Stimulated activated naive CD8-positive, alpha-beta T cell treated with anti-CD3 and anti-CD28 coated beads, Interleukin-15, Interleukin-2, amounts not matched to agents 100 U/mL and 50 U/mL, for 24 hours (primary cell): Measurements from ENCODE around the gene IRF7.
"Not testable (repeated sequence)": the region's sequence is repeated elsewhere in the genome, so short reads cannot be mapped to it uniquely, and the experiment has no call there.

Source experiments
- ATAC-seq: fragments of 150-1000 bp; cut with Tn5 transposase; one replicate; pipeline ENCODE4 v1.10.0; 2021
- DNase-seq: peaks from one replicate; pipeline ENCODE4 v3.0.0; 2021

IRF7 gene

DNA sequence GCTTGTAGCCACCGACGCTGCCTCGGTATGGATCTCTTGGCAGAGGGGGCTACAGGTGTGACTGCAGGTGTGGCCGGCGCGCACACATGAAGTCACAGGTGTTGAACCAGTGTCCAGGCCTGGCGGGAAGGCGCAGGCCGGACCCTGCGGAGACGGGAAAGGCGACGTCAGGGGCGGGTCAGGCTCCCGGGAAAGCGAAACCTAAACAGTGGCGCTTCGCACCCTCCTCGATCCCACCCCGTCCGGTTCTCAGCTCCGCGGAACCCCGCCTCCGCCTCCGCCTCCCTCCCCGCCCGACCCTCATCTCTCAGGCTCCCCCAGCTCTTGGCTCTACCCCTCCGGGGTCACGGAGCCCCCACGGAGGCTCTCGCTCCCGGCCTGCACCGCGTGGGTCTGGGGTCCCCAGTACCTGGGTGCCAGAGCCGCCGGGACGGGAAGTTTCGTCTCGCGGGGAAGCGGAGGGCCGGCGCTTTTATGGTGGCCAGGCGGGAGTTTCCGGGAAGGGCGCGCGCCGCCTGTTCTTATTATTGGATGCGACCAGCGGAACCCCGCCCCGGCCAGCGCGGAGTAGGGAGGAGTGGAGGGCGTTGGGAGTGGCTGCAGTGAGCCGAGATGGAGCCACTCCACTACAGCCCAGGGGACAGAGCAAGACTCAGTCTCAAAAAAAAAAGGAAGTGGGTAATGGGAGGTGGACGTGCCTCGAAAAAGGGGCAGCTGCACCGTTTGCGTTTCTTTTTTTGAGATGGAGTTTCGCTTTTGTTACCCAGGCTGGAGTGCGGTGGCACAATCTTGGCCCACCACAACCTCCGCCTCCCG is at the start of gene IRF7:
TSS of gene IRF7 (minus strand) at position 447 of the 816 bp plus-strand sequence. CDS start 586 bp downstream, outside the sequence.
- peak; percentile 89 for DNase-seq
- ATAC-seq: peak; percentile 84

DNA sequence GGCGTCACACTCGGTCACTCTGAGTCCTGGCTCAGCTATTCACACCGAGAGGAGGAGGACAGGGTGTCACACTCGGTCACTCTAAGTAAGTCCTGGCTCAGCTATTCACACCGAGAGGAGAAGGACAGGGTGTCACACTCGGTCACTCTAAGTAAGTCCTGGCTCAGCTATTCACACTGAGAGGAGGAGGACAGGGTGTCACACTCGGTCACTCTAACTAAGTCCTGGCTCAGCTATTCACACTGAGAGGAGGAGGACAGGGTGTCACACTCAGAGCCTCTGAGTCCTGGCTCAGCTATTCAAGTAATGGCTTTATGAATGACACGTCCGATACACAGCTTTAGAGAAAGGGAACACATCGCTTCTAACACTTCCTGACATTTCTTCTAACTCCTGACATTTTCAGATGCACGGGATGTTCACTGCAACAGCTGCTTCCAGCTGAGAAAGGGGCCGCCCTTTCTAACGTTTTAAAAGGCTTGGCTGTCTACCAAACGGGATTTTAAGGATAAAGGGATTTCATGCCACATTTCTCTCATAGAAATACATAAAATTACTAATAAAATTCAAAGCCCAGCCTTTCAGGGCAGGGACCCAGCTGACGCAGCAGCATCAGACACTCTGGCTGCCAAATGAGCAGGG is 49.4 kb upstream of the IRF7 start:
- DNase-seq: no peak
- no peak for ATAC-seq

DNA sequence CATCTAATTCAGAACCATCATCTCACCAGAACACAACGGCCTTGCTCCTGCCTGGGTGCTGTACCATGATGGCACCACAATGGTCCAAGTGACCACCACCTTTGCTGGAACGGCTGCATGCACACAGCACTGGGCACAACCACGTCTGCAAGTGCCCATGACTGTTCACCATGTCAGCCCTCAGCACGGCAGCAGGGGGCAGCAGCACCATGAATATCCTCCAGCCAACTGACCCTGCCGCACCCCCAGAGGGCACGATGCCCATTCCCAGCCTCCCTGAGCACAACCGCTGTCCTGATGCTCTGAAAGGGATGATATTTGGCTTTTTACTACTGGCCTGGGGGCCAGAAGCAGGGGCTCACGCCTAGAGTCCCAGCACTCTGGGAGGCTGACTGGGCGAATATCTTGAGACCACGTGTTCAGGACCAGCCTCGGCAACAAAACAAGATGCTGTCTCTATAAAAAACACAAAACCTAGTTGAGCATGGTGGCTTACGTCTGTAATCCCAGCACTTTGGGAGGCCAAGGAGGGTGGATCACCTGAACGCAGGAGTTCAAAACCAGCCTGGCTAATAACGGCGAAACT is 47.0 kb upstream of the IRF7 start:
- DNase-seq (peak; percentile 54), ATAC-seq (peak; percentile 63)

DNA sequence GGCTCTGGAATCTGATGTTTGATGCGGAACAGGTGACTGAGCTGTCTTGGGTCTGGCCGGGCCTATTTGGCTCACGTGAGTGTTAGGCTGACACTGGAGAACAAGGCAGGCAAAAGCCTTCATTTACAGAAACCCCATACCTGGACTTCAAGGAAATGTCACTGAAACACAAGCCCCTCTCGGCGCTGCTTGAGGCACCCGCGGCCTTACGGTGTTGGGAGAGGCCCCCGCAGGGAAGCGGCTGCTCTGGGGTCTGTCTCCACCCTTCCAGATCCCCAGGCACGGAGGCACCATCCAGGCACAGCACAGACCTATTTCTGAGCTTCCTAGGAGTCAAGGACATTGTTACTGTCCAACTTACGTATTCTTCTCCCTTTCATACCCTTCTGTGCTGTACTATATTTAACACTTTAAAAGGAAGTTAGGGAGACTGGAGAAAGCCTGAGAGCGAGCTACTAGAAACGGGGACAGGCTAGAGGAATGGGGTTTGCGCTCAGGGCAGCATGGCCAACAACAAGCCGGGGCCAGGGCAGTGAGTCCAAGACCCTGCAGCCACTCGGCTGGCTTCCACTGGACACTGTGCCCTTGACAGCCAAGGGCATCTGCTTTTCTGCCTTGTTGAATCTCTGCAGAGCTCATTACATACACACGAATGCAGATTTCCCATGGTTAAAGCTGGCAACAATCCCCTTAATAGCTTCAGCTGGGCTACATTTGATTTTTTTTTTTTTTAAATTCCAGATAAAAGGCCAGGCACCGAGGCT is 45.1 kb upstream of the IRF7 start:
- no peak for DNase-seq
- no peak for ATAC-seq

DNA sequence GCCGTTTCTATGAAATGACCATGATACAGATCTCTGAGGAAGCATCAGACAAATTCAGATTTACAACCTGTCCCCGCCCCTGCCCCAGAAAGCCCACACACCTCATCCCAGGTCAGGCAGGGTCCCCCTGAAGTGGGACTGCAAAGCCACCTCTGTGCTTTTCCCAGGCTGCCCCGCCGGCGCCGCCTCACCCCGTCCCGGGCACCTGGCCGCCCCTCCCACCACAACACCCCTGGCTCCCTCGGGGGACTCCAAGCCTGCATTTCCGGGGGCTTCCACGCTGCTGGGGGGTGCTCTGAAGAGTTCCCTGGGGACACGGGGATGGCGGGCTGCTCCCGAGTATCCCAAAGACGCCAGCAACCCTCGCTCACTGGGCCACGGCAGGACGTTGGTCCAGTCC is 44.5 kb upstream of the IRF7 start:
- ATAC-seq (no peak), DNase-seq (no peak)

DNA sequence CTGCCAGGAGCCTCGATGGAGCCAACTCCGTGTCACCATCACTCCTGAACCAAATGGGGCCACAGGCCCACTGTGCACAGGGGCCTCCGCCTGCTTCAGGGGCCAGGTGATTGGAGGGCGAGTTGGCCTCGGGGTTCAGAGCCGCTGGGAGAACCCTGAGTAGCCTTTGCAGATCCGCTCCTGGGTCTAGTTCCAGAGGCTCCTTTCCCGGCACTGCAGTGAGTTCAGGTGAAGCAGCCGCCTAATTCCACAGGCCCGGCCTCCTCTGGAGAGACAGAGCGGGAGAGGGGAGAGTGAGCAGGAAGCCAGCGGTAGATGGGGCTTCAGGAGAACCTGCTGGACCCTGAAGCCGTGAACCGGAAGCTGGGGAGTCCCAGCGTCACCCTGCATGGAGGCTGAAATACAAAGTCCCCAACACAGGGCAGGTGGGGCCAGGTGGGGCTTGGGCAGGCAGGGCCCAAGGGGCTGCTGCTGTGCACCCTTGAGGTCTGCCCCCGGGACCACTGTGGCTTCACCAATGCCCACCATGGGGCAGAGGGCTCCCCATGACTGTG is 43.9 kb upstream of the IRF7 start:
- no peak for ATAC-seq
- DNase-seq: no peak

- DNase-seq (no peak), ATAC-seq (no peak)
Measured at GRCh38 chr11:657691-658126, 42.0 kb upstream of the IRF7 start.

DNA sequence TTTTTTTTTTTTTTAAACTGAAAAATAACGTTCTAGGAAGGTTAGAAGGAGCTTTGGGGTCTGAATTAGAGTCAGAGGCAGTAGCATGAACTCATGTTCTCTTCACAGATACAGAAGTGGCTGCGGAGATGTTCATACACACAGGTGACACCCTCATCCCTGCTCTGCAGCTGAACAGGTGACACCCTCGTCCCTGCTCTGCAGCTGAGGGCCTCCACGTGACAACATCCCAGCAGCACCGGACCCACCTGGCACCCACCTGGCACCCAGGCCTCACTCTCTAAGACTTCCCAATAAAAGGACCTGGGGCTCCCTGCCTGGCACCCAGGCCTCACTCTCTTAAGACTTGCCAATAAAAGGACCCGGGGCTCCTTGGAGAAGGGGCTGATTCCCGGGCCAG is 41.1 kb upstream of the IRF7 start:
- ATAC-seq (no peak), DNase-seq (no peak)

- DNase-seq (no peak), ATAC-seq (no peak)
Measured at GRCh38 chr11:656426-656825, 40.7 kb upstream of the IRF7 start.

DNA sequence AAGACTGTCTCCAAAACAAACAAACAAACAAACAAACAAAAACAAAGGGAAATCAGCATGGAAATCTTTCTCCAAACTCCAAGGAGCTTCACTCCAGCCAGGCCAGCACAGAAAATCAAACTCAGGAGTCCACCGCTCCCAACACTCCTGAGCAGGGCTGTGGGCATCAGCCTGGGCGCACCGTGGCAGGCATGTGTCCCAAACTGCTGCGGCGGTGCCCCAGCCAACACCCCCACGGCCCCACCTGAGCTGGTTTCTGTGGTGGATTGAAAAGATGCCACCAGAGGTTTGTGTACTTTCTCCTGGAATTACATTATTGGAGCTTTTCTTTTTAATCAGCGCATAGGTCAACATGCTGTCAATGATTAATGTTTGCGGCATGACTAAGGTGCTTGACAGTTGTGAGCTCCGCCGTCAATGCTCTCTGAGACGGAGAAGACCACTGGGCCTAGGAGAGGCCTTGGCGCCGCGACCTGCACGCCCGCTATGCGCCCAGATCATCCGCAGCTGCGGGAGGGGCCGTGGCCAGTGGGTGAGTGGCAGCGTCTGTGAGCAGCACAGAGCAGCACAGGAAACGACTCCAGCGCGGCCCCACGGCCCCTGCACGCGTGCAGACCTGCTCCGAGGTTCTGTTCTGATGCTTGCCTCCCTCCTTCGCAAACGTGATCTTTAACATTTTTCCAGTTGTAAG is 39.4 kb upstream of the IRF7 start:
- ATAC-seq (no peak), DNase-seq (no peak)

DNA sequence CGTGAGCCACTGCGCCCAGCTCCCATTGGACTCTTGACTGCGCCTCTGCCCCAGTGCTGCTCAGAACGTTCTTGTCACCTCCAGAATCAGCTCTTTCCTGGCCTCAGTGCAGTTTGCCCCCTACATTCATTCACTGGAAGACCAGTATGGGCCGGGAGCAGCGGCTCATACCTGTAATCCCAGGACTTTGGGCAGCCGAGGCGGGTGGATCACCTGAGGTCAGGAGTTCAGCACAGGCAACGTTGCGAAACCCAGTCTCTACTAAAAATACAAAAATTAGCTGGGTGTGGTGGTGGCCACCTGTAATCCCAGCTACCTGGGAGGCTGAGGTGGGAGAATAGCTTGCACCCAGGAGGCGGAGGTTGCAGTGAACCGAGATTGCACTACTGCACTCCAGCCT is 38.7 kb upstream of the IRF7 start:
- not testable (repeated sequence) for ATAC-seq, DNase-seq

- ATAC-seq (no peak), DNase-seq (no peak)
Measured at GRCh38 chr11:653837-654236, 38.1 kb upstream of the IRF7 start.

- DNase-seq, ATAC-seq: not testable (repeated sequence)
Measured at GRCh38 chr11:653136-653535, 37.4 kb upstream of the IRF7 start.

DNA sequence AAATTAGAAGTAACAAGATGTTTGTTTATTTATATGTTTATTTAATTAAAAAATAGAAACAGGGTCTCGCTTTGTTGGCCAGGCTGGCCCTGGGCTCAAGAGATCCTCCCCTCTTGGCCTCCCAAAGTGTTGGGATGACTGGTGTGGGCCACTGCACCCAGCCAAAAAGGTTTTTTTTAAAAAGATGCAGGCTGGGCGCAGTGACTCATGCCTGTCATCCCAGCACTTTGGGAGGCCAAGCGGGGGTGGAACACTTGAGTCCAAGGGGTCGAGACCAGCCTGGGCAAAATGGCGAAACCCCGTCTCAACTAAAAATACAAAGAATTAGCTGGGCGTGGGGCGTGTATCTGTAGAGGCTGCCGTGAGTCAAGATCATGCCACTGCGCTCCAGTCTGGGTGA is 34.7 kb upstream of the IRF7 start:
- ATAC-seq (peak; percentile 9), DNase-seq (no peak)

DNA sequence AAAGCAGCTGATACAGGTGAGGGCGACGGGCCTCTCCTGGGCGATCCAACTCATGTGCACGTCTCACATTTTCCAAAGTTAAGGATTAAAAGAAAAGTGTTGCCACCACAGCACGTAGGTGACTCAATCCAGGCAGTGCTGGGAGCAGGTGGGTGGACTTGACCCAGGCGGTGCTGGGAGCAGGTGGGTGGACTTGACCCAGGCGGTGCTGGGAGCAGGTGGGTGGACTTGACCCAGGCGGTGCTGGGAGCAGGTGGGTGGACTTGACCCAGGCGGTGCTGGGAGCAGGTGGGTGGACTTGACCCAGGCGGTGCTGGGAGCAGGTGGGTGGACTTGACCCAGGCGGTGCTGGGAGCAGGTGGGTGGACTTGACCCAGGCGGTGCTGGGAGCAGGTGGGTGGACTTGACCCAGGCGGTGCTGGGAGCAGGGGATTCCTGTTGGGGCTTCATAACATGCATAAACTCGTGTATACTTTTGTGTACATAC is 32.0 kb upstream of the IRF7 start:
- not testable (repeated sequence) for DNase-seq, ATAC-seq

DNA sequence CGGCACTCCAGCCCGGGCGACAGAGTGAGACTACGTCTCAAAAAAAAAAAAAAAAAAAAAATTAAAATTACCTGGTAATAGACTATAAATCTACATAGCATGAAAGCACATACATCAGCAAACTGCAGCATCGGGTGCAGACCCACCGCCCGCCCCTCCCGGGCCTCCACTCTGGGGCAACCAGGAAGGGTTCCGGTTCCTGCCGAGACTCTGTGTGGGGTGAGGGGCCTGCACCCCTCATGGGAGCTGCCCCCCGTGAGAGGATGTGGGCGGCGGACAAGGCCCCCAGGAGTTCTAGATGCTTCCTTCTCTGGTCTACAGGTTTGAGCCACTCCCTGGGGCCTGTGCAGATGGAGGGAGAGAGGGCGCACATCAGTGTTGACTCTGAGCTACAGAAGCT is 30.5 kb upstream of the IRF7 start:
- no peak for ATAC-seq
- DNase-seq: no peak

GRCh38 chr11:645536-645935 is 29.8 kb upstream of the IRF7 start:
- no peak for DNase-seq
- ATAC-seq: no peak

DNA sequence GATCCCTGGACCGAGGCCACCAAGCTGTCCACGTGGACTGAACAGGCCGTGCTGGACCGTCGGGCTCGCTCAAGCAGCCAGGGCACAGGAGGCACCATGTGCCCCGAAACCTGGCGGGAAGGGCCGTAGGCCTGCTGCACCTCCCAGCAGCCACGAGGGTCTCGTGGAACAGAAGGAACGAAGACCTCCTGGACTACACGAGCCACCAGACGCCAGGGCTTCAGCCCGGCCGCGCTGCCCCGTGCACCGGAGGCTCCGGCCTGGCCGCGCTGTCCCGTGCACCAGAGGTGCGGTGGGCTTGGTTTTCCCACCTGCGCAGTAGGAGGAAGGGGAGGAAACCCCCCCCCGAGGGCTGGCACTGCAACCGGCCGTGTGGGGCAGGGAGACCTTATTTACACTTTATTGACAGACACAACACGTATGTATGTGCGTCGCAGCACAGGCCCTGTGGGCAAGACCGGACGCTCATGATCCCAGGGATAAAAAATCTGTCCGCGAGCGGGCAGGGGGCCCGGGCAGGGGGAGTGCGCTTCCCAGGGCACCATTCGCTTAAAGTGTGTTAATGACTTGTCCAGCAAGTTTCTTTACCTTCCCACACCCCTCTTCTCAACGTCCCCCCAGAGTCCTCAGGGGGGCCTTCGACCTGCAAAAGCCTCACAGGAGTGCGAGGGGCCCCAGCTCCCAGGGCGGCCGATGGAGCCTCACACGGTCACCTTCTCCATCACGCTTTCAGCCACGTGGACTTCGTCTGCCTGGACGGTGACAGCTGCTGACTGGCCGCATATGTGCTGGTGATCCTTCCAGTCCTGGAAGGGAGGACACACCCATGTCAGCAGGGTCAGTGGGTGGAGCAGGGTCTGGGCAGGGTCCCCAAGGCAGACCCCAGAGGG is 28.3 kb upstream of the IRF7 start:
- ATAC-seq (no peak), DNase-seq (no peak)

DNA sequence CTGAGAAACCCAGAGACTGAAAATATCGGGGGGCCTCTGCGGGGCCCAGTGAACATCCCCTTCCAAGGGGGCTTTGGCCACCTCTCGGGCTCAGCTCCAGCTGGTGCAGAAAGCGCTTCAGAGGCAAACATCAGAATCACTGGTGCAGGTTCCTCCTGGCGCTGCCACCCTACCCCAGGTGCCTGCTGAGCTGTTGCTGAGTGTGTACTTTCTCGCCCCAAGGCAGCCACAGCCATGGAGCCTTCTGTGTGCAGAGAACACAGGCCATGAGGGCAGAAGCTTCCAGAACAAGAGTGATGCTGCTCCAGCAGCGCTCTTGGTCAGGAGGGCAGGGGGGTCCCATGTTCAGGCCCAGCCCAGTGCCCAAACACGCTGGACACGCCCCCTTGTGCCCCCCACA is 27.6 kb upstream of the IRF7 start:
- ATAC-seq (no peak), DNase-seq (no peak)

DNA sequence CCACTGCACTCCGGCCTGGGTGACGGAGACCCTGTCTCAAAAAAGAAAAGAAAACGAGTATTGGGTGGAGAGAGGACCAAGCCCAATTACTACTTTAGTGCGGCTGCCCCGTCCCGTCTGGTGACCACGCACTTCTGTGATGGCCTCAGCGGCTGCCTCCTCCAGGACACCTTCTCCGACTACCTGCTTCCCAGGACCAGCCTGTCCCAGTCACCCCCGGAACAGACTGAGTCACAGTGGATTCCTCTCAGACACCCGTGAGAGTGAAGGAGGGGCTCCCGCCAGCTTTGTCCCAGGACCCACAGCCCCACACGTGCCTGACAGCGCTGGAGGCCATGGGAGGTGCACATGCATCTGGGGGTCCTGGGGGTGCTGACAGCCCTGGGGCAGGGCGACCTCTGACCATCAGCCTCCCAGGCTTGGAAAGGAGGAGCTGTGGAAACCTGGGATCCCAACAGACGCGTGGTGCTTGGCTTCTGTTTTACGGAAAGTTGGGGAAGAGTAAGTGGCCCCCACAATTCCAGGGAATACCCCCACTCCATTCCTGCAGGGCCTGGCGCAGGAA is 26.1 kb upstream of the IRF7 start:
- ATAC-seq (no peak), DNase-seq (no peak)
